Spleen (tissue), 3 donors: Measurements from ENCODE around the gene CFLAR.

Experiments used
- POLR2A ChIP-seq, 3 donors: fragments of 450-650 bp; IDR thresholded peaks; one replicate each; pipeline ENCODE4 v1.5.1; 2017; ENCODE audit warnings: antibody characterized with exemption in 3 of 3, mild to moderate bottlenecking in 1 of 3
- POLR2AphosphoS5 ChIP-seq, 3 donors: sonication (generic); formaldehyde crosslinking; IDR thresholded peaks; one replicate each; pipeline ENCODE4 v1.5.1; 2017; ENCODE audit warnings: antibody characterized with exemption in 3 of 3

DNA sequence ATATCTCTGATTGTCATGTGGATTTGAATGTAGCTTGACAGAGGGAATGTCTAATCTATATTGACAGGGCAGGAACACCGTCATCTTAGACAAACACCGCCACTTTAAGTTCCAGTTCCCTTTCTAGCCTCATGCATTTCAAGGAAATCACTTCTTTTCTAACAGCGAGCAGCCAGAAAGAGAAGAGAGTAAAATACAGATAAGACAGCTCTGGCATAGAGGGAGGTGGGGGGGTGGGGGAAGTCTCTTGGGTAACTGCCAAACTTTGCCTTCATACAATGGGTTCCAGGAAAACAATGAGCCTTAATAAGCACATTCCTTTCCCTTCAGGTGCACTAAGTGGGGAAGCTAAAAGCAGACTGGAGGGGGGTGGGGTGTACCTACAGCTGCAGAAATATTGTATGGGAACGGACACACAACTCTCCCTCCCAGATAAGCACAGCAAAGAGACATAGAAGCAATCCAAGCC, 104.2 kb downstream of the CFLAR start:
- TF ChIP-seq POLR2A (IDR thresholded peaks at IDR 0.05) (no peak), POLR2AphosphoS5 (IDR thresholded peaks at IDR 0.05) (no peak)
